GM12892 (cell line): ENCODE measurements around the gene HPGD.

ENCODE experiments used
- POLR2A ChIP-seq: IDR thresholded peaks from 2 replicates; pipeline ENCODE4 v1.6.1; 2011; ENCODE audit warnings: low read depth, low read length, control low read depth
- POLR2AphosphoS5 ChIP-seq: IDR thresholded peaks from 2 replicates; pipeline ENCODE4 v1.6.1; 2011; ENCODE audit warnings: low read depth, low read length, control low read depth

- no peak for TF ChIP-seq POLR2AphosphoS5
- TF ChIP-seq POLR2A, result no peak
These were observed 64.8 kb downstream of the HPGD start for GRCh38 chr4:174457468-174457867.
